HG02840 (cell line): ENCODE data around the gene EPN3.

ENCODE experiments used
- ATAC-seq: cut with Tn5 transposase; IDR thresholded peaks from one replicate; pipeline ENCODE4 v1.9.1; 2021; ENCODE audit warnings: mild to moderate bottlenecking, moderate library complexity, moderate number of reproducible peaks; ENCODE audit not compliant: unreplicated experiment, low FRiP score

The EPN3 gene

GRCh38 chr17:50547035-50547735, 14.7 kb downstream of the EPN3 start, which contains the start of gene SPATA20:
SPATA20 (plus strand) TSS chr17:50547174; CDS start chr17:50547209, 35 bp downstream.
- ATAC-seq: peak; percentile 68

GRCh38 chr17:50547736-50548083, 15.2 kb downstream of the EPN3 start:
- no peak for ATAC-seq

- ATAC-seq: no peak
These were observed 16.3 kb downstream of the EPN3 start for GRCh38 chr17:50548831-50549230.

GRCh38 chr17:50549256-50549941, 16.9 kb downstream of the EPN3 start:
- no peak for ATAC-seq

- ATAC-seq: no peak
These were observed 17.4 kb downstream of the EPN3 start for GRCh38 chr17:50549969-50550368.

- ATAC-seq: no peak
These were observed 18.3 kb downstream of the EPN3 start for GRCh38 chr17:50550661-50551432.

GRCh38 chr17:50551433-50551815, 18.9 kb downstream of the EPN3 start:
- ATAC-seq: no peak

GRCh38 chr17:50551884-50552283, 19.3 kb downstream of the EPN3 start:
- ATAC-seq: no peak

- ATAC-seq: no peak
These were observed 21.7 kb downstream of the EPN3 start for GRCh38 chr17:50554201-50554600.

GRCh38 chr17:50556803-50557202, 24.3 kb downstream of the EPN3 start:
- no peak for ATAC-seq

- ATAC-seq: no peak
These were observed 25.1 kb downstream of the EPN3 start for GRCh38 chr17:50557630-50558029.

- ATAC-seq: no peak
These were observed 25.6 kb downstream of the EPN3 start for GRCh38 chr17:50558091-50558490.

- ATAC-seq: no peak
These were observed 26.0 kb downstream of the EPN3 start for GRCh38 chr17:50558581-50558940.

- no peak for ATAC-seq
These were observed 26.5 kb downstream of the EPN3 start for GRCh38 chr17:50558941-50559614.

- no peak for ATAC-seq
These were observed 27.2 kb downstream of the EPN3 start for GRCh38 chr17:50559674-50560184.

GRCh38 chr17:50560185-50560824, 27.8 kb downstream of the EPN3 start, which contains the start of gene CACNA1G:
CACNA1G (plus strand) TSS chr17:50560715; CDS start chr17:50561460, 745 bp downstream.
- ATAC-seq: peak; percentile 91

- ATAC-seq: no peak
These were observed 28.6 kb downstream of the EPN3 start for GRCh38 chr17:50560931-50561745.

- no peak for ATAC-seq
These were observed 29.2 kb downstream of the EPN3 start for GRCh38 chr17:50561746-50562141.
